SK-N-SH (cell line): Measurements from ENCODE around the gene IL11. TPM values are rescaled to one million over a fixed set of nuclear protein-coding genes. Genes with fewer than 3 reads are reported as not detected.

Experiments used
- CTCF ChIA-PET: fragments of 300-600, 350-600 bp; formaldehyde crosslinking; extraction: SDS; loops from one replicate; lab custom pipeline; 2021; lab: Yijun Ruan, JAX
- POLR2A ChIA-PET: fragments of 350-600 bp; sonication (Branson Sonifier 250); formaldehyde crosslinking; extraction: SDS; loops from one replicate; lab custom pipeline; 2020; ENCODE audit warnings: antibody characterized with exemption, inconsistent platforms; lab: Yijun Ruan, JAX
- DNase-seq: peaks from one replicate; pipeline ENCODE4 v3.0.0; 2012
- H2AFZ ChIP-seq: fragments of 200-600 bp; sonication (generic); 2 replicates; pipeline ENCODE4 v1.8.1; 2016; ENCODE audit warnings: antibody characterized with exemption, mild to moderate bottlenecking, low read depth
- H3F3A ChIP-seq: fragments of 200-600 bp; sonication (generic); replicated peaks from 2 replicates; pipeline ENCODE3; 2016; ENCODE audit warnings: antibody characterized with exemption, mild to moderate bottlenecking; ENCODE audit not compliant: insufficient read depth
- H3K27ac ChIP-seq, 2 experiments: fragments of 200-500 bp in 1 of 2; fragments of 200-600 bp in 1 of 2; sonication (Bioruptor generic) in 1 of 2; sonication (generic), shearing (Covaris generic) in 1 of 2; 2 replicates each; pipeline versions ENCODE4 v1.5.1 to v1.6.1; 2014 to 2016; ENCODE audit warnings: low read depth in 2 of 2, inconsistent platforms in 1 of 2, low read length in 1 of 2, mild to moderate bottlenecking in 1 of 2, mixed read lengths in 1 of 2
- H3K27me3 ChIP-seq: fragments of 200-600 bp; sonication (generic), shearing (Covaris generic); 2 replicates; pipeline ENCODE4 v1.6.1; 2016; ENCODE audit warnings: mixed run types; ENCODE audit not compliant: insufficient read depth
- H3K36me3 ChIP-seq, 2 experiments: fragments of 200-500 bp in 1 of 2; fragments of 200-600 bp in 1 of 2; sonication (Bioruptor generic) in 1 of 2; sonication (generic) in 1 of 2; replicated peaks in 1 of 2; 2 replicates each; pipeline versions ENCODE3 to v1.5.1; 2014 to 2016; ENCODE audit warnings: low read length in 1 of 2, mild to moderate bottlenecking in 1 of 2; ENCODE audit not compliant: insufficient read depth in 2 of 2, control insufficient read depth in 1 of 2
- H3K4me1 ChIP-seq, 2 experiments: fragments of 200-500 bp in 1 of 2; fragments of 200-600 bp in 1 of 2; sonication (Bioruptor generic) in 1 of 2; sonication (generic), shearing (Covaris generic) in 1 of 2; 2 replicates each; pipeline versions ENCODE4 v1.5.1 to v1.6.1; 2014 to 2016; ENCODE audit warnings: low read depth in 1 of 2, low read length in 1 of 2, mixed run types in 1 of 2; ENCODE audit not compliant: insufficient read depth in 2 of 2, control insufficient read depth in 1 of 2
- H3K4me2 ChIP-seq: fragments of 200-600 bp; sonication (generic), shearing (Covaris generic); 2 replicates; pipeline ENCODE4 v1.6.1; 2017; ENCODE audit warnings: mixed run types
- H3K4me3 ChIP-seq, 2 experiments: fragments of 200-500 bp in 1 of 2; fragments of 200-600 bp in 1 of 2; sonication (Bioruptor generic) in 1 of 2; sonication (generic), shearing (Covaris generic) in 1 of 2; 2 replicates each; pipeline versions ENCODE4 v1.5.1 to v1.8.1; 2014 to 2016; ENCODE audit warnings: low read depth in 2 of 2, inconsistent platforms in 1 of 2, low read length in 1 of 2, mild to moderate bottlenecking in 1 of 2, mixed read lengths in 1 of 2, moderate library complexity in 1 of 2
- H3K79me2 ChIP-seq: fragments of 200-600 bp; sonication (generic); 2 replicates; pipeline ENCODE4 v1.8.1; 2017; ENCODE audit warnings: mild to moderate bottlenecking; ENCODE audit not compliant: insufficient read depth
- H3K9ac ChIP-seq: fragments of 200-600 bp; sonication (generic); 2 replicates; pipeline ENCODE4 v1.6.1; 2017; ENCODE audit warnings: mixed run types
- H3K9me2 ChIP-seq: fragments of 200-600 bp; sonication (generic); 2 replicates; pipeline ENCODE4 v1.6.1; 2017; ENCODE audit warnings: mixed run types
- H3K9me3 ChIP-seq: fragments of 200-600 bp; sonication (generic); 2 replicates; pipeline ENCODE4 v1.6.1; 2017; ENCODE audit warnings: mixed run types, mild to moderate bottlenecking, moderate library complexity
- H4K20me1 ChIP-seq: fragments of 200-600 bp; sonication (generic); 2 replicates; pipeline ENCODE4 v1.6.1; 2017; ENCODE audit warnings: mild to moderate bottlenecking, mixed run types; ENCODE audit not compliant: insufficient read depth
- CHD2 ChIP-seq: fragments of 150-350 bp; IDR thresholded peaks from 2 replicates; pipeline ENCODE4 v1.6.1; 2018; ENCODE audit warnings: low read length; ENCODE audit not compliant: partially characterized antibody
- CTCF ChIP-seq: fragments of 200-600 bp; sonication (generic); IDR thresholded peaks from 2 replicates; pipeline ENCODE4 v1.6.1; 2017; ENCODE audit warnings: antibody characterized with exemption, mild to moderate bottlenecking, moderate library complexity
- EP300 ChIP-seq, 2 experiments: IDR thresholded peaks; 2 replicates each; pipeline versions ENCODE4 v1.4.0 to v1.6.1; 2012; ENCODE audit warnings: borderline replicate concordance in 1 of 2, low read depth in 1 of 2, low read length in 1 of 2
- FOSL2 ChIP-seq: IDR thresholded peaks from 2 replicates; pipeline ENCODE4 v1.4.0; 2012; ENCODE audit warnings: low read depth, mild to moderate bottlenecking, moderate library complexity, borderline replicate concordance
- GABPA ChIP-seq: IDR thresholded peaks from 2 replicates; pipeline ENCODE4 v1.4.0; 2012; ENCODE audit warnings: low read depth, mild to moderate bottlenecking
- JUND ChIP-seq: IDR thresholded peaks from 2 replicates; pipeline ENCODE4 v1.4.0; 2012
- NFIC ChIP-seq: IDR thresholded peaks from 2 replicates; pipeline ENCODE4 v1.4.0; 2012; ENCODE audit warnings: borderline replicate concordance
- RAD21 ChIP-seq: IDR thresholded peaks from 2 replicates; pipeline ENCODE4 v1.6.1; 2012; ENCODE audit warnings: mild to moderate bottlenecking, low read length
- RXRA ChIP-seq: IDR thresholded peaks from 2 replicates; pipeline ENCODE4 v1.4.0; 2012; ENCODE audit warnings: low read depth, mild to moderate bottlenecking, borderline replicate concordance
- SMC3 ChIP-seq: IDR thresholded peaks from 2 replicates; pipeline ENCODE4 v1.6.1; 2012; ENCODE audit warnings: low read depth, low read length, improper control_type of control experiment
- TAF1 ChIP-seq: IDR thresholded peaks from 2 replicates; pipeline ENCODE4 v1.6.1; 2012; ENCODE audit warnings: low read depth, mild to moderate bottlenecking, low read length, moderate library complexity, borderline replicate concordance
- TCF12 ChIP-seq: IDR thresholded peaks from 2 replicates; pipeline ENCODE4 v1.4.0; 2012
- TEAD4 ChIP-seq: IDR thresholded peaks from 2 replicates; pipeline ENCODE4 v1.4.0; 2012; ENCODE audit warnings: mild to moderate bottlenecking, borderline replicate concordance; ENCODE audit not compliant: insufficient read depth
- USF2 ChIP-seq: fragments of 150-350 bp; IDR thresholded peaks from 2 replicates; pipeline ENCODE4 v1.6.1; 2017; ENCODE audit warnings: antibody characterized with exemption, low read length, low read depth, borderline replicate concordance
- YY1 ChIP-seq: IDR thresholded peaks from 2 replicates; pipeline ENCODE4 v1.4.0; 2012; ENCODE audit warnings: low read depth, mild to moderate bottlenecking
- ZBTB33 ChIP-seq: IDR thresholded peaks from 2 replicates; pipeline ENCODE4 v1.4.0; 2012; ENCODE audit warnings: low read depth, borderline replicate concordance
- WGBS: methylation state at CpG from one replicate; pipeline ENCODE4 v1.1.6; 2017; ENCODE audit warnings: low lambda C conversion rate; 5-methylcytosine and 5-hydroxymethylcytosine counted together
- polyA plus RNA-seq, 3 experiments: library from polyadenylated mRNA; depleted of rRNA; stranded (reverse); fragments of >200 nt; gene quantifications; 2 replicates each; pipeline ENCODE4 v1.2.3, GENCODE V29; 2012

IL11 gene
- polyA plus RNA-seq, 1 of the 3 experiments (the other 2 are of a cell fraction), result 13.2 TPM

- no peak overlapping the region for H3K4me3 ChIP-seq
- ChIA-PET POLR2A (interaction anchor here (1.1 kb wide), 1 partner anchor 63 kb away, joined by 5 read pairs; the partner anchor contains the start of gene UBE2S), CTCF (interaction anchor here (0.6 to 1.0 kb wide), 6 partner anchors 9 to 288 kb away, joined by 3 read pairs; no protein-coding TSS in a partner anchor)
- H3F3A ChIP-seq, result peaks cover 6% of the 10 kb centered on the region
- H4K20me1 ChIP-seq, result no peaks in the 10 kb centered on the region
- DNase-seq, result peak; percentile 91
- no peaks in the 10 kb centered on the region for H3K9me3 ChIP-seq
- TF ChIP-seq SMC3 (peak; percentile 20; the same call in 1 of the 2 replicates), YY1 (no peak), TCF12 (no peak), USF2 (no peak), JUND (no peak), CTCF (0 out of 2 replicates have a peak, but pooled peaks have one; percentile 10), EP300 (IDR thresholded peaks at IDR 0.05; ENCODE audit: borderline replicate concordance in 1 of 2, low read depth in 1 of 2, low read length in 1 of 2) (peak in 1 of 2 experiments; percentile 59; a peak in 1 of 4 replicates), RAD21 (peak; percentile 50), CHD2 (peak; percentile 30)
- H2AFZ ChIP-seq, result no peak overlapping the region
- H3K79me2 ChIP-seq, result peaks cover 9% of the 10 kb centered on the region; the same call in 1 of the 2 replicates
- H3K4me2 ChIP-seq, result 0 out of 2 replicates have a peak overlapping the region, but pooled peaks have one; percentile 2
- no peak overlapping the region for H3K9ac ChIP-seq
- no peaks in the 10 kb centered on the region for H3K9me2 ChIP-seq
- H3K36me3 ChIP-seq, result peaks cover 0 to 4% of the 10 kb centered on the region in 2 experiments
- H3K27me3 ChIP-seq, result no peaks in the 10 kb centered on the region
- WGBS, result 67% methylated on average over 6 of the region's 9 CpGs
- H3K27ac ChIP-seq, result peak overlapping the region in 1 of 2 experiments; percentile 85; a peak in 2 of 4 replicates
- peaks cover 0 to 38% of the 10 kb centered on the region in 2 experiments; a peak in 1 of 4 replicates for H3K4me1 ChIP-seq
These were observed 25.8 kb downstream of the IL11 start for GRCh38 chr19:55344444-55344843.

- Histone ChIP-seq H3K9ac (no peak overlapping the region), H3K9me2 (no peaks in the 10 kb centered on the region), H3K4me1 (peaks cover 0 to 44% of the 10 kb centered on the region in 2 experiments; a peak in 2 of 4 replicates), H3K36me3 (peaks cover 0 to 4% of the 10 kb centered on the region in 2 experiments), H4K20me1 (no peaks in the 10 kb centered on the region), H3K4me2 (peak overlapping the region; percentile 100; the same call in 1 of the 2 replicates), H3K9me3 (no peaks in the 10 kb centered on the region), H3K4me3 (peak overlapping the region in 1 of 2 experiments; percentile 29; a peak in 2 of 4 replicates), H3K27me3 (no peaks in the 10 kb centered on the region), H3K27ac (no peak overlapping the region), H2AFZ (no peak overlapping the region), H3K79me2 (peaks cover 9% of the 10 kb centered on the region; the same call in 1 of the 2 replicates), H3F3A (no peaks in the 10 kb centered on the region)
- ChIA-PET POLR2A (no interaction called here), CTCF (no interaction called here)
- DNase-seq, result no peak
- WGBS, result 87% methylated on average over 31 of the region's 50 CpGs
- no peak for TF ChIP-seq CTCF
- TF ChIP-seq SMC3, result no peak
- TF ChIP-seq RAD21, result no peak
- TF ChIP-seq RXRA, result no peak
- no peak for TF ChIP-seq TAF1
- TF ChIP-seq NFIC, result no peak
- no peak for TF ChIP-seq GABPA
- TF ChIP-seq TCF12, result no peak
- TF ChIP-seq FOSL2, result no peak
- no peak for TF ChIP-seq TEAD4
- TF ChIP-seq ZBTB33, result no peak
- no peak for TF ChIP-seq USF2
These were observed 28.4 kb downstream of the IL11 start for GRCh38 chr19:55341595-55342531.
